Activated T-helper 1 cell treated with anti-CD3 and anti-CD28 coated beads, Interleukin-2, amount 50 U/mL, for 16 hours (primary cell): ENCODE data around the gene STKLD1.
A peak's percentile ranks its signal among the peaks of the same experiment; 100 is the strongest.

Experiments
- DNase-seq, 2 donors: peaks; one replicate each; pipeline ENCODE4 v3.0.0-alpha.2; 2020; ENCODE audit warnings: low read depth in 1 of 2, low spot score in 1 of 2

Gene STKLD1

GRCh38 chr9:133405508-133406438 lies 29.6 kb downstream of the STKLD1 start:
- DNase-seq, result no peak

GRCh38 chr9:133406480-133407307 lies 30.5 kb downstream of the STKLD1 start:
- peak; percentile 62 to 72 for DNase-seq

- DNase-seq, result no peak
Measured at GRCh38 chr9:133408042-133408441, 31.9 kb downstream of the STKLD1 start.

GRCh38 chr9:133415170-133415569 lies 39.0 kb downstream of the STKLD1 start:
- DNase-seq, result no peak

- DNase-seq, result peak; percentile 63 to 72
Measured at GRCh38 chr9:133417541-133418461, 41.6 kb downstream of the STKLD1 start, which contains the start of gene REXO4. Gene REXO4 (minus strand): TSS chr9:133418010. CDS start chr9:133417844, 166 bp downstream.

GRCh38 chr9:133419005-133419404 lies 42.8 kb downstream of the STKLD1 start:
- no peak for DNase-seq

GRCh38 chr9:133420392-133420827 lies 44.2 kb downstream of the STKLD1 start:
- DNase-seq, result no peak

GRCh38 chr9:133421615-133422542 lies 45.7 kb downstream of the STKLD1 start, which contains the start of gene ADAMTS13:
Gene ADAMTS13 (plus strand): TSS chr9:133422367. CDS start chr9:133422444, 77 bp downstream.
- DNase-seq, result no peak

GRCh38 chr9:133423216-133423615 lies 47.0 kb downstream of the STKLD1 start:
- DNase-seq, result no peak

GRCh38 chr9:133424187-133424586 lies 48.0 kb downstream of the STKLD1 start:
- no peak for DNase-seq

GRCh38 chr9:133425049-133425632 lies 49.0 kb downstream of the STKLD1 start:
- no peak for DNase-seq

- no peak for DNase-seq
Measured at GRCh38 chr9:133426011-133426410, 49.8 kb downstream of the STKLD1 start.

- DNase-seq, result no peak
Measured at GRCh38 chr9:133427658-133428348, 51.6 kb downstream of the STKLD1 start.

GRCh38 chr9:133428617-133429101 lies 52.5 kb downstream of the STKLD1 start:
- DNase-seq, result no peak

- DNase-seq, result no peak
Measured at GRCh38 chr9:133429214-133429613, 53.0 kb downstream of the STKLD1 start.

GRCh38 chr9:133429641-133430161 lies 53.5 kb downstream of the STKLD1 start:
- no peak for DNase-seq

GRCh38 chr9:133430244-133430643 lies 54.1 kb downstream of the STKLD1 start:
- DNase-seq, result no peak

- no peak for DNase-seq
Measured at GRCh38 chr9:133433351-133433843, 57.2 kb downstream of the STKLD1 start.
